Measurements from ENCODE around the gene AMIGO3. TPM values are rescaled to one million over a fixed set of nuclear protein-coding genes. Genes with fewer than 3 reads are reported as not detected.
A peak's percentile ranks its signal among the peaks of the same experiment; 100 is the strongest.

Gene AMIGO3
- polyA plus RNA-seq, 1 donor (not counting 4 experiments of a cell fraction or from before 2014, with no cell fraction given) = 0.03 TPM

DNA sequence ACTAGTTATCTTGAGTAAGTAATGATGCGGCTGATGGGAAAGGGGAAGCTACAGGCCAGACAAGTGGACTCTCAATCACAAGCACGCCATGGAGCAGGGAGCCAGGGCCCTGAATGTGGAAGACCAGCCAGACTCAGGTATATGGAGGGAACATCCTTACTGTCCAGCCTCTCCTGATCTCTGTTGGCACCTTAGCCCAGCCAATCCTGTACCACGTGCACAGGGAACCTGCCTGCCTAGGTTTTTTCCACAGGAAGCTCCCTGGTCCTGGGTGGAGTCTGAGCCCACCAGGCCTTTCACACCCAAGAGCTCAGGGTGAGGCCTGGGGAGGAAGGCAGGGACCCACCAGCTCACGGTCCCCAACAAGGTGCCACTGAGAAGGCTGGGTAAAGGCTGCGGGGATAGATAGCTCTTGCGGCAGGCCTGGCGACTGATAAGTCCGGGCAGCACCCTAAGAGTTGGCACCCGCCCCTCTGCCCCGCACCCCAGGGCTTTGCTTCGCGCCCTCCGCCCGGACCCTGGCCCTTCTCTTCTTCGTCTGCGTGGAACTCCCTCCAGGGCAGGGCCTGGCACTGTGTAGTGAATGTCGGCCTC, 46.3 kb downstream of the AMIGO3 start:
- Histone ChIP-seq H3K4me3 (ENCODE audit: control insufficient read depth in 2 of 3, extremely low read depth in 1 of 3, insufficient read depth in 2 of 3, low read depth in 1 of 3, low read length in 3 of 3) (peak overlapping the region; percentile 66 to 87 (median 83)), H3K9me3 (ENCODE audit: control insufficient read depth, low read depth, low read length) (no peaks in the 10 kb centered on the region), H3K36me3 (ENCODE audit: control insufficient read depth in 2 of 2, extremely low read depth in 1 of 2, insufficient read depth in 2 of 2, low read length in 2 of 2) (peaks cover 16 to 19% of the 10 kb centered on the region in 2 experiments), H3K27ac (ENCODE audit: control insufficient read depth, insufficient read depth, low read length) (peak overlapping the region; percentile 90), H3K9me1 (ENCODE audit: control insufficient read depth, extremely low read depth, insufficient read depth, low read length) (no peaks in the 10 kb centered on the region), H3K9ac (ENCODE audit: control insufficient read depth, extremely low read depth, insufficient read depth, low read length) (peak overlapping the region; percentile 88), H2AFZ (ENCODE audit: control insufficient read depth, low read length) (peak overlapping the region; percentile 32), H3K79me2 (ENCODE audit: control insufficient read depth, insufficient read depth, low read length) (peaks cover 20% of the 10 kb centered on the region), H4K20me1 (ENCODE audit: control insufficient read depth, extremely low read depth, insufficient read depth, low read length) (no peaks in the 10 kb centered on the region), H3K4me1 (ENCODE audit: control insufficient read depth, extremely low read depth, insufficient read depth, low read length) (peaks cover 20% of the 10 kb centered on the region), H3K4me2 (ENCODE audit: control insufficient read depth, extremely low read depth, insufficient read depth, low read depth, low read length) (peak overlapping the region; percentile 95), H3K27me3 (ENCODE audit: control insufficient read depth, extremely low read depth, insufficient read depth, low read length) (no peaks in the 10 kb centered on the region)
- TF ChIP-seq, protein P1, sequence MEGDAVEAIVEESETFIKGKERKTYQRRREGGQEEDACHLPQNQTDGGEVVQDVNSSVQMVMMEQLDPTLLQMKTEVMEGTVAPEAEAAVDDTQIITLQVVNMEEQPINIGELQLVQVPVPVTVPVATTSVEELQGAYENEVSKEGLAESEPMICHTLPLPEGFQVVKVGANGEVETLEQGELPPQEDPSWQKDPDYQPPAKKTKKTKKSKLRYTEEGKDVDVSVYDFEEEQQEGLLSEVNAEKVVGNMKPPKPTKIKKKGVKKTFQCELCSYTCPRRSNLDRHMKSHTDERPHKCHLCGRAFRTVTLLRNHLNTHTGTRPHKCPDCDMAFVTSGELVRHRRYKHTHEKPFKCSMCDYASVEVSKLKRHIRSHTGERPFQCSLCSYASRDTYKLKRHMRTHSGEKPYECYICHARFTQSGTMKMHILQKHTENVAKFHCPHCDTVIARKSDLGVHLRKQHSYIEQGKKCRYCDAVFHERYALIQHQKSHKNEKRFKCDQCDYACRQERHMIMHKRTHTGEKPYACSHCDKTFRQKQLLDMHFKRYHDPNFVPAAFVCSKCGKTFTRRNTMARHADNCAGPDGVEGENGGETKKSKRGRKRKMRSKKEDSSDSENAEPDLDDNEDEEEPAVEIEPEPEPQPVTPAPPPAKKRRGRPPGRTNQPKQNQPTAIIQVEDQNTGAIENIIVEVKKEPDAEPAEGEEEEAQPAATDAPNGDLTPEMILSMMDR (optimal IDR thresholded peaks at IDR 0.05 in 1 of 3, IDR thresholded peaks at IDR 0.05 in 1 of 3, conservative IDR thresholded peaks at IDR 0.05 in 1 of 3; ENCODE audit: extremely low read depth in 1 of 3, insufficient read depth in 2 of 3, low read length in 3 of 3) = no peak
- TF ChIP-seq EZH2 (IDR thresholded peaks at IDR 0.05; ENCODE audit: low read length) = no peak
- no peak for DNase-seq (ENCODE audit: low read depth, low spot score)
- dilution Hi-C loops (cut with MboI; ENCODE audit: extremely low pct_ligation_motif_present, low sequenced_read_pairs) = loop anchor here (25.0 kb wide), 1 partner anchor 111 kb away; the partner anchor contains the start of gene BSN
- peak; percentile 71 for FAIRE-seq

DNA sequence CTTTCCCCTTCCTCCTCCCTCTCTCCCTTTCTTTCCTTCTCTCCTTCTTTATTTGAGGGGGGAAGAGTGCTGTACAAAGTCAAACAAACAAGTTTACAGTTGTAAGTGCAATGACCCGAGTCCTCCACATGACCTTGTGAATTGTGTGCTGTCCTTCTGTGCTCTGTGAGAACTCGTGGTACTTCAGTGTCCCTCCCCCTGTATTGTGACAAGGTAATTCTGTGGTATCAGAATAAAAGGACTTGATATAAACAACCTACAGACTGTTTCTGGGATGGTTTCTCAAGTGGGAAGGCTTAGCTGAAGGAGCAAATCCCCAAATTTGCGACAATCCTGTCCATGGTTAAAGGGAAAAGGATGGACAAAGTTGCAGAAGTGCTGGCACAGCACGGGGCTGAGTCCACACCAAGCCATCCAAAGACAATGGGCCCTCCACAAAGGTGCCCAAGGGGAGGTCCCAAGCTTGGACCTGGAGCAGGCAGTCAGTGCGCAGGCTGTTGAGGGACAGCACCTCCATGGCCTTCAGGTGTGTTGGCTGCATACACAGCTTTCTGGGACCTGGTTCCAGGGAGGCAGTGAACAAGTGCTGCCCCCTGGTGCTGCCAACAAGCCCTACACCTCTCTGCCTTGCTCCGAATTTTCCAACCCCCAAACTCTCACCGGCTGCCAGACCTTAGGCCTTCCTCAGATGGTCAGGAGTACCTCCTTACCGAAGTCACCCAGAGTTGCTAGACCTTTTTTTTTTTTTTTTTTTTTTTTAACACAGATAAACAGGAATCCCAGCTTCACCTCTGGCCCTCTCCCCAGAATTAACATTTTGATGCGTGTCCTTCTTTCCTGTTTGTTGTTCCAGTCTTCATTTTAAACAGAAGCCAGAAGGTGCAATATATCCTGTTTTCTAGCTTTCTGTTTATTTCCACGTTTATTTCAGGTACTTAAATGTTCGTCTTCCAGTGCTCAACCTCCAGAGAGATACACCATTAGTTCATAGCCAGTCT, 47.9 kb downstream of the AMIGO3 start:
- Histone ChIP-seq H3K4me2 (ENCODE audit: control insufficient read depth, extremely low read depth, insufficient read depth, low read depth, low read length) (no peak overlapping the region), H3K4me3 (ENCODE audit: control insufficient read depth in 2 of 3, extremely low read depth in 1 of 3, insufficient read depth in 2 of 3, low read depth in 1 of 3, low read length in 3 of 3) (no peak overlapping the region), H3K79me2 (ENCODE audit: control insufficient read depth, insufficient read depth, low read length) (peaks cover 15% of the 10 kb centered on the region), H3K27ac (ENCODE audit: control insufficient read depth, insufficient read depth, low read length) (no peak overlapping the region), H3K9me1 (ENCODE audit: control insufficient read depth, extremely low read depth, insufficient read depth, low read length) (no peaks in the 10 kb centered on the region), H4K20me1 (ENCODE audit: control insufficient read depth, extremely low read depth, insufficient read depth, low read length) (no peaks in the 10 kb centered on the region), H3K27me3 (ENCODE audit: control insufficient read depth, extremely low read depth, insufficient read depth, low read length) (no peaks in the 10 kb centered on the region), H3K4me1 (ENCODE audit: control insufficient read depth, extremely low read depth, insufficient read depth, low read length) (peaks cover 20% of the 10 kb centered on the region), H3K9me3 (ENCODE audit: control insufficient read depth, low read depth, low read length) (no peaks in the 10 kb centered on the region), H3K9ac (ENCODE audit: control insufficient read depth, extremely low read depth, insufficient read depth, low read length) (no peak overlapping the region), H3K36me3 (ENCODE audit: control insufficient read depth in 2 of 2, extremely low read depth in 1 of 2, insufficient read depth in 2 of 2, low read length in 2 of 2) (peaks cover 3 to 8% of the 10 kb centered on the region in 2 experiments), H2AFZ (ENCODE audit: control insufficient read depth, low read length) (no peak overlapping the region)
- DNase-seq (ENCODE audit: low read depth, low spot score) (peak; percentile 71), FAIRE-seq (peak; percentile 86)
- dilution Hi-C loops (cut with MboI; ENCODE audit: extremely low pct_ligation_motif_present, low sequenced_read_pairs) = loop anchor here (25.0 kb wide), 1 partner anchor 109 kb away; the partner anchor contains the start of gene BSN
- TF ChIP-seq, protein P1 (optimal IDR thresholded peaks at IDR 0.05 in 1 of 3, IDR thresholded peaks at IDR 0.05 in 1 of 3, conservative IDR thresholded peaks at IDR 0.05 in 1 of 3; ENCODE audit: extremely low read depth in 1 of 3, insufficient read depth in 2 of 3, low read length in 3 of 3) = peak in 2 of 3 experiments; percentile 91 to 95
- no peak for TF ChIP-seq EZH2 (IDR thresholded peaks at IDR 0.05; ENCODE audit: low read length)
